Measurements from ENCODE around the gene CYP4V2.

GRCh38 chr4:186166852-186167512, 24.4 kb upstream of the CYP4V2 start:
- no peak for TF ChIP-seq CTCF (IDR thresholded peaks at IDR 0.05)
- no peak for TF ChIP-seq POLR2A (IDR thresholded peaks at IDR 0.05)
